IPS-18c (cell line): ENCODE measurements around the gene HOXC10.

ENCODE experiments used
- H3K4me3 ChIP-seq: 2 replicates; pipeline ENCODE4 v1.7.0; 2013; ENCODE audit warnings: low read depth, mild to moderate bottlenecking, low read length, moderate library complexity; ENCODE audit not compliant: insufficient read depth
- H3K9me3 ChIP-seq: one replicate; pipeline ENCODE4 v1.6.1; 2013; ENCODE audit warnings: mild to moderate bottlenecking, low read length, moderate library complexity; ENCODE audit not compliant: control insufficient read depth, insufficient read depth

The HOXC10 gene

DNA sequence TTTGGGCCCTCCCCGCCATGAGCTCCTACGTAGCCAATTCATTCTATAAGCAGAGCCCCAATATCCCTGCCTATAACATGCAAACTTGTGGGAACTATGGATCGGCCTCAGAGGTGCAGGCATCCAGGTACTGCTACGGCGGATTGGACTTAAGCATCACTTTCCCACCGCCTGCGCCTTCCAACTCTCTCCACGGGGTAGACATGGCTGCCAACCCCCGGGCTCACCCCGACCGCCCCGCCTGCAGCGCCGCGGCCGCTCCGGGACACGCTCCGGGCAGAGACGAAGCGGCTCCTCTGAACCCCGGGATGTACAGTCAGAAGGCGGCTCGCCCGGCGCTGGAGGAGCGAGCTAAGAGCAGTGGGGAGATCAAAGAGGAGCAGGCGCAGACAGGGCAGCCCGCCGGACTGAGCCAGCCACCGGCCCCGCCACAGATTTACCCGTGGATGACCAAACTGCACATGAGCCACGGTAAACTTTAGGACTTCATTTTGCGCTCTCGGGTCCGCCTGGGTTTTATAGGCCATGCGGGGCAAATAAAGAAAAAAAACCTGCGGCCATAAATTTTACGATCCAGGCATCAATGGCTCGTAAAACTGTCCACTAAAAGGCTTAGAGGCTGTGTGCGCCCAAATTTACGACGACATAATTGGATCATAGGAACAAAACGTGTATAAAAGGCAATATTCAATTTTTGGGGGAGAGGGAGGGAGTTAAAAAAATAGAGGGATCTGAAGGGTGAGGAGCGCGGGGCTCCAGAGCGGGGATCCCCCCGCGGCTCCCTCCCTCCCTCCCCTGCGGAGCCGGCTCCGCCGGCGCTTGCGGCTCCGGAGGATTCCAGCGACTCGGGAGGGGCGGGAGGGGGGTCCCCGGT is 48.4 kb downstream of the HOXC10 start:
- no peak overlapping the region; the same call in 1 of the 2 replicates for H3K4me3 ChIP-seq

GRCh38 chr12:54033980-54034784 is 49.2 kb downstream of the HOXC10 start:
- no peak overlapping the region for H3K4me3 ChIP-seq

More for the DNA sequence above, 48.4 kb downstream of the HOXC10 start:
- H3K9me3 ChIP-seq = peaks cover 5% of the 10 kb centered on the region

GRCh38 chr12:54034785-54035310 is 49.9 kb downstream of the HOXC10 start:
- no peak overlapping the region for H3K4me3 ChIP-seq
- H3K9me3 ChIP-seq = peaks cover 2% of the 10 kb centered on the region

More at GRCh38 chr12:54033980-54034784, 49.2 kb downstream of the HOXC10 start:
- H3K9me3 ChIP-seq = peaks cover 2% of the 10 kb centered on the region

GRCh38 chr12:54035568-54036264 is 50.8 kb downstream of the HOXC10 start:
- Histone ChIP-seq H3K4me3 (no peak overlapping the region), H3K9me3 (peaks cover 2% of the 10 kb centered on the region)

DNA sequence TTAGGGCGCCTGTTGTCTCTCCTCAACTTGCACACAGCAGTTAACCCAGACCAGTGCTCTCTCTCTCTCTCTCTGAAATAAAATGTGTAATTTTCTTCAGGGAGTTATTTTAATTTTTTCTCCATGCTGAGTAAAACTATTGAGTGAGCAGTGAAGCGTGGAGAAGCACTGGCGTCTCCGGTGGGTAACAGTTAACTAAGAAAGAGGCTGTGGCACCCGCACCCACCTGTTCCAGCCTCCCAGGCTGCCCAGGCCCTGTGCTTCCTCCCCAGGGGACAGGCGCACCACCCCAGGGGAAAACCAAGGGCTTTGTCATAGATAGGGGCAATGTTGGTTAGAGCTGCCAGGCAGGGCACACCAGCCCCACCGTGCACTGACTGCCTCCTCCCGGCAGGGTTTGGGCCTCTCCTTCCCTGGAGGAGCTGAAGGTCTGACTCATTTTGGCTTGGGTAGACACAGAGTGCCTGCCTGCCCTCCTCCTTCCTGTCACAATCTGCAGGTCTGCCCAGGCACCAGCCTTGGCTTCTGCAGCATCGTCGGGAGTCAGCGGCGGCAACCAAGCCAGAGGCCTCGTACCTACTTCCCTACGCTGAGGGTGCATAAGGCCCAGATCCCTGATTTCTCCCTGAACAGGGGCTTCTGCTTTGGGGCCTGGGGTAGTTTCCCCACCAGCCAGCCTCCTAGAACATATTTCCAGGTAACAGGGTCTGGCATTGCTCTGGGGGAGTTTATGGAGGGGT is 51.8 kb downstream of the HOXC10 start:
- H3K9me3 ChIP-seq = peaks cover 2% of the 10 kb centered on the region
- H3K4me3 ChIP-seq = no peak overlapping the region

GRCh38 chr12:54037360-54038283 is 52.7 kb downstream of the HOXC10 start:
- Histone ChIP-seq H3K4me3 (no peak overlapping the region), H3K9me3 (peaks cover 4% of the 10 kb centered on the region)

- H3K4me3 ChIP-seq = no peak overlapping the region
- peaks cover 4% of the 10 kb centered on the region for H3K9me3 ChIP-seq
Measured at GRCh38 chr12:54038284-54038870, 53.4 kb downstream of the HOXC10 start.

GRCh38 chr12:54038871-54039414 is 54.0 kb downstream of the HOXC10 start:
- peaks cover 4% of the 10 kb centered on the region for H3K9me3 ChIP-seq
- no peak overlapping the region for H3K4me3 ChIP-seq

- H3K9me3 ChIP-seq = peaks cover 4% of the 10 kb centered on the region
- H3K4me3 ChIP-seq = no peak overlapping the region
Measured at GRCh38 chr12:54039417-54040147, 54.6 kb downstream of the HOXC10 start.
